Esophagus mucosa (tissue), 1 donor: ENCODE results near the gene FBL. TPM values are rescaled to one million over a fixed set of nuclear protein-coding genes. Genes with fewer than 3 reads are reported as not detected.
"Not testable (repeated sequence)": the region's sequence is repeated elsewhere in the genome, so short reads cannot be mapped to it uniquely, and the experiment has no call there.

ENCODE experiments used
- ATAC-seq: fragments of 200-7000 bp; cut with Tn5 transposase; one replicate; pipeline ENCODE4 v1.9.1; 2020
- total RNA-seq: library from RNA; stranded (reverse); gene quantifications from one replicate; pipeline ENCODE4 v1.2.4, GENCODE V29; 2023
- donor health status: DM: yes; HTN: yes; CAD: no.

Gene FBL
- total RNA-seq, 1 donor from 2014 or later = 294 TPM

DNA sequence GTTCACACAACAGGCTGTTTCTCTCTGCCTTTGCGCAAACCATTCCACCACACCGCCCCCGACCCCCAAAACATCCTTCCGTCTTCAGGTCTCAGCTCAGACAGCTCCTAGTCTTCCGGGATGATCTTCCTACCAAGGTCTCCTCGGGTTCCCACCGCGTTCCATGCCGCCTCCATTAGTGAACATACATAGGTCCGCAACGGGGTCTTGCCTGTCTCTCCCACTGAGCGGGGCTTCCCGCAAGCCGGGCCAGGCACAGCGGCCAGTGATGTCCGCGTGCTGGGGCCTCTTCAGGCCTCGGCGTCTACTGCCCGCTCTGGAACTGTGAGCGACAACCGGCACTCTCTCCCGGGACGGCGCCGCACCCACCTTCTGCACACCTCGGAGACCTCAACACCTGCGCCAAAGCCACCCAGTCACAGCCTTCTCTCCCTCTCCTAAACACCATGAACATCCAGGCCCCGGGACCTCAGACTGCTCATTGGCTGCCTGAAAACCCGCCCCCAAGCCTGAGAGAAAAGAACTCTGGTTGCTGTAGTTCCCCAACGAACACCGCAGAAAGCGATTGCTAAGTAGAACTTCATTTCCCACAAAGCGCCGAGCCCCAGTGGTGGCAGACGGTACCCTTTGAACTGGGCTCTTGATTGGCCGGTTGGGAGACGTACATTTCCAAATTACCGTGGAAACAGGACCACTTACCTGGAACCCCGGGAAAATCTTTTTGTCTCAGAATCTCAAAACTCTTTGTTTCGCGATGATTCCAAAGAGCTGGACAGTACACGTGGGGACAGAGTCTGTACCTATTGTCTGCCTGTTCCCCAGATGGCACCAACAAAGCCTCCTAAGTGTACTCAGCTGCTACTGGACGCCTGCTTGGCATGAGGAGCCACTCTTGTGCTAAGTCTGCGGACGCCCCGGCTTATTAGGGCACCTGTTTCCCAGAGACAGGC is 21.8 kb downstream of the FBL start:
- peak; percentile 80 for ATAC-seq

- ATAC-seq = no peak
These were observed 22.5 kb downstream of the FBL start for GRCh38 chr19:39823686-39824085.

DNA sequence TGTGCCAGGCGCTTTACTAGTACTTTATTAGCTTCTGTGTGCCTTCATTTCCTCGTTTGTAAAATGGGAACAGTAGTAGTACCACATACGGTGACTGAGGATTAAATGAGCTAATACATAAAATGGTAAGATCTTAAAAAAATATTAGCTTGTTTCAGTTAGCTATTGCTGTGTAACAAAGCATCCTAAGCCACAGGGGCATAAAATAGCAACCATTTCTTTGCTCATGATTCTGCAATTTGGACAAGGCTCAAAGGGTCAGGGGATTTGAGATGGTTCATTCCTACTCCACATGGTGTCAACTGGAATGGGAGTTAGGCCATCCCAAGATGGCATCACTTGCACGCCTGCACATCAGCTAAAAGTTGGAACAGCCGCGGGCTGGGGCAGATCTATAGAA is 25.5 kb downstream of the FBL start:
- no peak for ATAC-seq

DNA sequence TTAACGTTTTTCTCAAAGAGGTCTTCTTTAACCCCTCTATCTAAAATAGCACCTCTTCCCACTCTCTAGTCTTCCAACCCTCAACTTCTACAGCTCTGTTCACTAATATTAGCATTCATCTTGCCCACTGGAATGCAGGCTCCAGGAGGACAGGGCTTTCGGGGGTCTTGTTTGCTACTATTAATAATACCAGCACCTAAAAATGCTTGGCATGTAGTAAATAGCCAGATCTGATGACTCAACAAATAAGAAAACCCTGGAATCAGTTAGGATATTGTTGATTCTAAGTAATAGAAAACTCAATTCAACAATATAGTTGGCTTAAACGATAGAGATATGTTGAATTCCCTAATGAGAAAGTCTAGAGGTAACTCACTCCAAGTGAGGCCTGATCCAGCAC is 26.4 kb downstream of the FBL start:
- ATAC-seq = no peak

DNA sequence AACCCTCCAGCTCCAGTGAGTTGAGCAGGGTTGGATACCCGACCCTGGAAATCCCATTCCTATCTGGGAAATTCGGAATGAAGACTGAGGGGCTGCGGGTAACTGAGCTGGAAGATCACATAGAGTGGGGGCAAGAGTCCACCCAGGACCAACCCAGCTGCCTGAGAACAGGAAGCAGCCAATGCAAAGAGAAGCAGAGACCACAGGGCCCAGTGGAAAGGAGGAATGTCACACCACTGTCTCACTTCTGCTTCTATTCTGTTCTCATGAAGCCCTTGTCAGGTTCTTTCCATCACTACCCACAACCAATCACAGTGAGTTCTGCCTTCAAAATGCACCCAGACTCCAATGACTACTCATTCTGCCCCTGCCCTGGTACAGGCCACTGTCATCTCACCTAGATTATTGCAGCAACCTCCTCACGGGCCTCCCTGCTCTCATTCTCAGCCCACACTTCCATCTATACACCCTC is 27.5 kb downstream of the FBL start:
- no peak for ATAC-seq

DNA sequence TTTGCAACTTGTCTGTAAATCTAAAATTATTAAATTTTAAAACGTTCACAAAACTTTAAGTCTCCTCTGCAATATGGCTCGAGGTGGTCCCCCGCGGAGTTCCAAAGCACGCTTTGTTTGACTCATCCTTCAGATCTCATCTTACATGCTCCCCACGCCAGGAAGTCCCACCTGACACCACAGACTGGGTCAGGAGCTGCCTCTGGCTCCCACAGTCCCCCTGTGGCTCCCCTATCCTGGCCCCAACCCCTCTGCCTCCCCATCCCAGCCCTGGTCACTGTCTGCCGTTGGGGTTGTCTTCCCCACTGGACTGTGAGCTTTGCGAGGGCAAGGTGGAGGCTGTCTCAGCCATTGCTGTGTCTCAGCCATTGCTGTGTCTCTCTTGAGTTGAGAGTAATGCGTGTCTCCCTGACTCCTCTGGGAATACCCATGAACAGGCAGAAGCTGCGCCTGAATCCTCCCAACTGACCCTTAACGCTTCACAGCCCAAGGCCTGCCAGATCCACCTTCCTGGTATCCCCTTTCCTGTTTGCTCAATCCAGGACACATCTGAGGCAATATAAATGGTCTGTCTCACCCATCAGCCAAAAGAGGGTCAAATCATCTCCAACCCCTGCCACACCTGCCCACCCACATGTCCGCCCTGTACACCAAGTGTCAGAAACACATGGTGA is 28.2 kb downstream of the FBL start:
- no peak for ATAC-seq

DNA sequence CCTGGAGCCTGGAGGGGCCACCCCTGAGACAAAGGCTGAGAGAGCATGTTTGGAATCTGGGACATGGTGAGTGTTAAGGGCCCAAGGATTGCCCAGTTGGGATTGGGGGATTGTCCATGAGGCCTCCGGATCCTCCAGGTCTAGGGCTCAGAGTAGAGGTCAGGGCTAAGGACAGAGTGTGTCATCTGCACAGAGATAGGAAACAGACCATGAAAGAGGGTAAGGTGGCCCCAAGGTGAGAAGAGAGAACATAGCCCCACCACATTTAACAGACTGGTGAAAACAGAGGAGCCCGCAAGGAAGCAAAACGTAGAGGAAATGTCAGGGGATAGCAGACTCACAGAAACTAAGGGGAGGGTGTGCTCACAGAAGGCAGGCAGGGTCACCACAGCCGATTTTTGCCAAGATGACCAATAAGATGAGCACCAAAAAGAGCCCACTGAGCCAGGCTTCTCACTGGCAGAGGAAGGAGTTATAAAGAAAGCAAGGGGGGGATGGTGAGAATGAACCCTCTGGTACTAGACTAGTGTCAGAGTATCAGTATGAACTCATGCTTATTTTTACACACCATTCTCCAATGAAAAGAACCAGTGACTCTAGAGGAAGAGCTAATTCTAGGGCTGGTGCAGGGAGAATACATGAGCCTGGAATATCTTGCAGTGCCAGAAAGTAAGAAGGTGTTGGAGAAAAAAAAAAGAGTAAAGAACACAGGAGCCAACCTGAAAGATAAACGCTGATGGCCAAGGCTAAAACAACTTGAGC is 29.7 kb downstream of the FBL start:
- ATAC-seq = no peak

DNA sequence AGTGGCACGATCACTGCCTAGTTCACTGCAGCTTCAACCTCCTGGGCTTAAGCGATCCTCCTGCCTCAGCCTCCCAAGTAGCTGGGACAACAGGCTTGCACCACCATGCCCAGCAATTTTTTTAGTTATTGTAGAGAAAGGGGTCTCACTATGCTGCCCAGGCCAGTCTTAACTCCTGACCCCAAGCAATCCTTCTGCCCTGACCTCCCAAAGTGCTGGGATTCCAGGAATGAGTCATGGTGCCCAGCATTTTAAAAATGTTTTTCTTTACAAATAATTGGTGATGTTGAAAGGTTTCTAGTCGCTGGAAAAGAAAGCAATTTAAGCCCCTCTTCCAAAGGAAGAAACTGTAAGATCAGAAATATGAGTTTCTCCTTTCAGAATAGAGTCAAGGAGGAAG is 31.6 kb downstream of the FBL start:
- ATAC-seq = no peak

- not testable (repeated sequence) for ATAC-seq
These were observed 32.1 kb downstream of the FBL start for GRCh38 chr19:39814111-39814510.

DNA sequence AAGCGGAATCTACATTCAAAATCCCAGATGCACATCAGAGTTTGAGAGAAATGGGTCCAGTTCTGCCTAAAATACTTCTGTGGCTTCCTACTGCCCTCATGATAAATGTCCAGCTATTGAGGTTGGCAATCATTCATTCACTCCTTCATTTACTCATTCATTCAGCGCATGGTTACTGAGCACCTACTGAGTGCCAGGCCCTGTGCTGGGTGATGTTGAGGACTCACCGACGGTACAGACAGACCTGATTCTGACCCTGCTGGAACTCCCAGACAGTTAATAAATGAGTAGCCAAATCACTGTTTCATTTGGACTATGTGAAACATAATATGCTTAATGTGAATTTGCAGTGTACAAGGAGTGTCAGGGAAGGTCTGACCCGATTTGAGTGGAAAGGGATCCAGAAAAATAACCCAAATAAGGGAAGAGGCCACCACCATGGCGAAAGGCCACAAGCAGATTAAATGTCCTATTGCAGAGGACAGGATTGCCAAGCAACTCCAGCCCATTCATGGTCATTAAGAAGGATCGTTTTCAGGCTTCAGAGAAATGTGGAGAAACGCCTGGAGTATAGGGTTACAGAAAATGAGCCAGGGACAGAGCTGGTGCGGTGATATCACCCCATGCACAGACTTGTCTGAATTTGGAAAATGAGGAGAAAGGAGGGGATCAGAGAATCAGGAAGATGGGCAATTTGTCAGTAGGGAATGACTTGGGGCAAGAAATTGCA is 32.8 kb downstream of the FBL start:
- no peak for ATAC-seq

- no peak for ATAC-seq
These were observed 35.1 kb downstream of the FBL start for GRCh38 chr19:39811064-39811463.

- no peak for ATAC-seq
These were observed 35.8 kb downstream of the FBL start for GRCh38 chr19:39810424-39810823.

GRCh38 chr19:39809368-39809767 is 36.8 kb downstream of the FBL start:
- no peak for ATAC-seq

- ATAC-seq = not testable (repeated sequence)
These were observed 37.5 kb downstream of the FBL start for GRCh38 chr19:39808688-39809087.

DNA sequence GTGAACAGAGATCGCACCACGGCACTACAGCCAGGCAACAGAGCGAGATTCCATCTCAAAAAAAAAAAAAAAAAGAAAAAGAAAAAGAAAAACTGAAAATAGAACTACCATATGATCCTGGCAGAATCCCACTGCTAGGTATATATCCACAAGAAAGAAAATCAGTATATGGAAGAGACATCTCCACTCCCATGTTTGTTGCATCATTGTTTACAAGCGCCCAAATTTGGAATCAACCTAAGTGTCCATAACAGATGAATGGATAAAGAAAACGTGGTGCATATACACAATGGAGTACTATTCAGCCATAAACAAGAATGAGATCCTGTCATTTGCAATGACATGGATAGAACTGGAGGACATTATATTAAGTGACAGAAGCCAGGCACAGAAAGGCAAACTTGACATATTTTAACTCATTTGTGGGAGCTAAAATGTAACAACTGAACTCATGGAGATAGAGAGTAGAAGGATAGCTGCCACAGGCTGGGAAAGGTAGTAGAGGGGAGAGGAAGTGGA is 38.3 kb downstream of the FBL start:
- ATAC-seq = no peak

DNA sequence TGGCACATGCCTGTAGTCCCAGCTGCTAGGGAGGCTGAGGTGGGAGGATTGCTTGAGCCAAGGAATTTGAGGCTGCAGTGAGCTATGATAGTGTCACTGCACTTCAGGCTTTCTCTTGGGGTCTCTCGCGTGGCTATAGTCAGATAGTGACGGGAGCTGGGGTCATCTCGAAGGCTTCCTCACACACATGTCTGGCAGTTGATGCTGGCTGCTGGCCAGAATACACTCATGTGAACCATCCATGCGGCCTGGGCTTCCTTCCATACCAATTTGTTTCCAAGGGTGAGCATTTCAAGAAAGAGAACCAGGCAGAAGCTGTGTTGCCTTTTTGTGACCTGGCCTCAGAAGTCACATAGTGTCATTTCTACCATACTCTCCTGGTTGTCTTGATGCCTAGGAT is 41.1 kb downstream of the FBL start:
- ATAC-seq = no peak

DNA sequence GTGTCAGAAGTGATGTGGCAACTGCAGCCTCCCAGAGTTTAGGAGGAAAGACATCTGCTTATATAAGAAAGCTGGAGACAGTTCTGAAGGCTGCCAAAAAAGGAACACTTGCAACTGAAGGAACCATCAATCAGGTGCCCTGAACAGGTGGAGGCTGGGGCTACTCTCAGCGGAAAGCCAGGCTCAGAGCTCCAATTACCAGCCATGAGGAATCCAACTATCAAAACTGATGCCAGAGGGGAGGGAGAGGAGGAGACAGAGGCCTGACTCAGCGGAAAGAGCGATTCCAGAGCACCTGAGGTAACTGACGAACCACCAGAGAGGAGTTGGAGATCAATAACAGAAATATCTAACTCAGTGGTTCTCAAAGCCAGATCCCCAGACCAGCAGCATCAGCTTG is 43.2 kb downstream of the FBL start:
- no peak for ATAC-seq

DNA sequence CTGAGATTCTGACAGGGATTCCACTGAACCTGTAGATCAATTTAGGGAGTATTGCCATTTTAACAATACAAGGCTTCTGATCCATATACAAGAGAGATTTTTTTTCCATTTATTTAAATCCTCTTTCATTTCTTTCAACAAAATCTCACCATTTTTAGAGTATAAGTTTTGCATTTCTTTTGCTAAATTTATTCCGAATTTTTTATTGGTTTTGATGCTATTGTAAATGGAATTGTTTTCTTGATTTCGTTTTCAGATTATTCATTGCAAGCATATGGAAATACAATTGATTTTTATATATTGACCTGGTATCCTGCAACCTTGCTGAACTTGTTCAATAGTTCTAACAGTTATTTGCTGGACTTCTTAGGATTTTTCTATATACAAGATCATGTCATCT is 49.1 kb downstream of the FBL start:
- no peak for ATAC-seq

- ATAC-seq = no peak
These were observed 50.1 kb downstream of the FBL start for GRCh38 chr19:39796000-39796498.

DNA sequence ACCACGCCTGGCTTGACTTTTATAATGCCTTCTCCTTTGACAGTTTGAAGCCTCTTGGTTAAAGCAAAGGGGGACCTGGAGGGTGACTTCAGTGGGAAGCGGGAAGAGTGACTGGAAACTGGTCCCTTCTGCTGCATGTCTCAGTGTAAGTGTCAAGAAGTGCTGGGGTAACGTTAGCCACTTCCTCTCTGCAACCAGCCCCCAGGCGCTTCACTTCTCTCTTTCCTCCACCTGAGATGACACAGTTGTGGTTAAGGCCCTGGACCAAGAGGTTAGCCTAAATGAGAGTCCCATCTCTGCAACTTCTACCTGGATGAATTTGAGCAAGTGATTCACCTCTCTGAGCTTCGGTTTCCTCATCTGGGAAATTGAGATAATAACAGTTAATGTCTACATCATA is 51.2 kb downstream of the FBL start:
- no peak for ATAC-seq

DNA sequence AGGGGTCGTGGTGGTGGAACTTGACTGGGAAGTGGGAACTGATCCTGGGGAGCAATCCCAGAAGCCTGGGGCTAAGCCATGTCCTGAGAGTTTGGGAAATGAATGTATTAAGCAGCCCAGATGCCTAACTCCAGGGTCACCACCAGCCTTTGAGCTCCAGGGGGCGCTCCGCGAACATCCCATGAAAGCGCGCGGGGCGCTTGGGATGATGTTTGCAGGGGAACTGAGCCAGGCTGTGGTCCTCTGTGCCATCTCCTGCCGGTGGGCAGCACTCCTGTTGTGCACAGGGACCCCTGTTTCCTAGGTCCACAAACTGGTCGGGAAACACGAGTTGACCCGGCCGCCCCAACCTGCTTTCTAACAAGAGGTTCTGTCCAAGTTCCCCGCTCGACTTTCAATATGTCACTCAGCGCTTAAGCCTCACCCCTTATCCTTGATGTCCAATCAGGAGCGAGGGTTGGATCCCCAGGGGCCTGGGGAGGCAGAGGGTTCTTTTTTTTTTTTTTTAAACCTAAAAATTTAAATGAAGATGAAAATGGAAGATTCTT is 53.1 kb downstream of the FBL start:
- ATAC-seq = peak; percentile 72

GRCh38 chr19:39788244-39788643 is 57.9 kb downstream of the FBL start:
- no peak for ATAC-seq
